ENCODE measurements around the gene TMEM221. TPM values are rescaled to one million over a fixed set of nuclear protein-coding genes. Genes with fewer than 3 reads are reported as not detected.

TMEM221 gene
- total and polyA plus RNA-seq, 2 donors (not counting 3 experiments of a cell fraction or from before 2014, with no cell fraction given) = 0.08 TPM; not detected in 1

DNA sequence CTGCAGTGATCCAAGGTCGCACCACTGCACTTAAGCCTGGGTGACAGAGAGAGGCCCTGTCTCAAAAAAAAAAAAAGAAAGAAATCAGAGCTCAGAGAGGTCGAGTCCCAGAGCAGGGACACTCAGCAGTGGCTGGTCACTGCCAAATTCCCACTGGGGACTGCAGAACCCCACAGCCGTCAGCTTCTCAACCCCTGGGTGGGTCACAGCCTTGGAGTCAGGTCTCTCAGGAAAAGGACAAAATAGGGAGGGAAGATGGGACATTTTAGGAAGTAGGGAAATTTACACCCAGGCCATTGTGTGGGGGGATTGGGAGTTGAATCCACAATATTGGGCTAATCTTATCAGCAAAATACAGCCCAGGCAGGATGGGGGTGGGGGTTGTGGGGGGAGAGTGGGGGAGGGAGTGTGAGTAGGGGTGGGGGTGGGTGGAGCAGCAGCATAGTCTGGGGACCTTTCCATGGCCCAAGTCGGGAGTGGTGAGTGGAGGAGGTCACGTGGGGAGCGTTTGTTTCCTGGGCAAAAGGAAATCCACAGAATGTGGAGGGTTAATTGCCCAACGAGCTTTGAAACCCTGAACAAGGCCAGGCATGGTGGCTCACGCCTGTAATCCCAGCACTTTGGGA is 49.5 kb downstream of the TMEM221 start:
- no peaks in the 10 kb centered on the region for H4K20me1 ChIP-seq (replicated peaks; ENCODE audit: control insufficient read depth, extremely low read depth, insufficient read depth, low read length)
- H3K4me3 ChIP-seq (replicated peaks in 1 of 3; ENCODE audit: insufficient read depth in 1 of 3, low read depth in 1 of 3, low read length in 3 of 3) = no peak overlapping the region
- peaks cover 4% of the 10 kb centered on the region for H3K4me1 ChIP-seq (ENCODE audit: control insufficient read depth, extremely low read depth, insufficient read depth, low read length)
- no peak overlapping the region for H3K27ac ChIP-seq (ENCODE audit: insufficient read depth, low read depth, low read length)
- dilution Hi-C loops (cut with MboI; ENCODE audit: extremely low pct_ligation_motif_present, low sequenced_read_pairs) (no loop called here), intact Hi-C loops (cut with micrococcal nuclease) (no loop called here)
- H3K4me2 ChIP-seq (ENCODE audit: insufficient read depth, low read length) = no peak overlapping the region
- H3K9me1 ChIP-seq (replicated peaks; ENCODE audit: control insufficient read depth, extremely low read depth, insufficient read depth, low read length) = no peaks in the 10 kb centered on the region
- TF ChIP-seq POLR2AphosphoS5 (IDR thresholded peaks at IDR 0.05; ENCODE audit: insufficient read depth, low read depth, low read length) (no peak), FOS (IDR thresholded peaks at IDR 0.05; ENCODE audit: borderline replicate concordance, insufficient read depth, low read length) (no peak), JUN (IDR thresholded peaks at IDR 0.05; ENCODE audit: borderline replicate concordance, insufficient read depth, insufficient read length, low read depth) (no peak), EZH2 (IDR thresholded peaks at IDR 0.05; ENCODE audit: borderline replicate concordance, low read depth, low read length, severe bottlenecking) (no peak), POLR2A (IDR thresholded peaks at IDR 0.05; ENCODE audit: low read depth, low read length) (no peak), GATA2 (IDR thresholded peaks at IDR 0.05; ENCODE audit: insufficient read depth, insufficient read length, low read depth, low read length) (no peak), MYC (IDR thresholded peaks at IDR 0.05; ENCODE audit: low read depth, low read length) (no peak)
- TF ChIP-seq, protein P1, sequence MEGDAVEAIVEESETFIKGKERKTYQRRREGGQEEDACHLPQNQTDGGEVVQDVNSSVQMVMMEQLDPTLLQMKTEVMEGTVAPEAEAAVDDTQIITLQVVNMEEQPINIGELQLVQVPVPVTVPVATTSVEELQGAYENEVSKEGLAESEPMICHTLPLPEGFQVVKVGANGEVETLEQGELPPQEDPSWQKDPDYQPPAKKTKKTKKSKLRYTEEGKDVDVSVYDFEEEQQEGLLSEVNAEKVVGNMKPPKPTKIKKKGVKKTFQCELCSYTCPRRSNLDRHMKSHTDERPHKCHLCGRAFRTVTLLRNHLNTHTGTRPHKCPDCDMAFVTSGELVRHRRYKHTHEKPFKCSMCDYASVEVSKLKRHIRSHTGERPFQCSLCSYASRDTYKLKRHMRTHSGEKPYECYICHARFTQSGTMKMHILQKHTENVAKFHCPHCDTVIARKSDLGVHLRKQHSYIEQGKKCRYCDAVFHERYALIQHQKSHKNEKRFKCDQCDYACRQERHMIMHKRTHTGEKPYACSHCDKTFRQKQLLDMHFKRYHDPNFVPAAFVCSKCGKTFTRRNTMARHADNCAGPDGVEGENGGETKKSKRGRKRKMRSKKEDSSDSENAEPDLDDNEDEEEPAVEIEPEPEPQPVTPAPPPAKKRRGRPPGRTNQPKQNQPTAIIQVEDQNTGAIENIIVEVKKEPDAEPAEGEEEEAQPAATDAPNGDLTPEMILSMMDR (IDR thresholded peaks at IDR 0.05; ENCODE audit: extremely low read depth in 1 of 2, insufficient read depth in 1 of 2, low read depth in 1 of 2, low read length in 2 of 2) = no peak
- TF ChIP-seq, protein P2, sequence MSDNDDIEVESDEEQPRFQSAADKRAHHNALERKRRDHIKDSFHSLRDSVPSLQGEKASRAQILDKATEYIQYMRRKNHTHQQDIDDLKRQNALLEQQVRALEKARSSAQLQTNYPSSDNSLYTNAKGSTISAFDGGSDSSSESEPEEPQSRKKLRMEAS (IDR thresholded peaks at IDR 0.05; ENCODE audit: insufficient read depth, insufficient read length) = no peak
- no peaks in the 10 kb centered on the region for H3K9me3 ChIP-seq (replicated peaks; ENCODE audit: control insufficient read depth, insufficient read depth, low read length)
- no peaks in the 10 kb centered on the region for H3K79me2 ChIP-seq (ENCODE audit: control insufficient read depth, insufficient read depth, low read length)
- H3K36me3 ChIP-seq (ENCODE audit: control insufficient read depth in 2 of 2, extremely low read depth in 1 of 2, insufficient read depth in 2 of 2, low read length in 2 of 2) = no peaks in the 10 kb centered on the region
- BruUV-seq (replicated peaks) = no TSS peak
- DNase-seq (ENCODE audit: low read depth, low spot score) = no peak
- ChIA-PET CTCF (interaction anchor here (0.8 to 1.1 kb wide), 3 partner anchors 13 to 48 kb away, joined by 3 to 4 read pairs (median 3); partner anchors contain the start of gene MVB12A), POLR2A (interaction anchor here (0.8 kb wide), 1 partner anchor 226 kb away, joined by 5 read pairs; no protein-coding TSS in a partner anchor)
- no peak overlapping the region for H3K9ac ChIP-seq (replicated peaks; ENCODE audit: extremely low read depth, insufficient read depth, low read length)
- no peaks in the 10 kb centered on the region for H3K27me3 ChIP-seq (ENCODE audit: control insufficient read depth in 2 of 2, insufficient read depth in 2 of 2, low read length in 2 of 2)
- H2AFZ ChIP-seq (ENCODE audit: low read depth, low read length) = no peak overlapping the region
- FAIRE-seq = no peak

All from endothelial cell of umbilical vein (primary cell).